NCI-H2171 treated with DMSO at 0.1 percent for 48 hours (cell line): ENCODE data around the gene MS4A4A.
"Not testable (repeated sequence)": the region's sequence is repeated elsewhere in the genome, so short reads cannot be mapped to it uniquely, and the experiment has no call there.

Source experiments
- DNase-seq: peaks from one replicate; lab custom pipeline; 2025; lab: John Stamatoyannopoulos, UW

Gene MS4A4A

DNA sequence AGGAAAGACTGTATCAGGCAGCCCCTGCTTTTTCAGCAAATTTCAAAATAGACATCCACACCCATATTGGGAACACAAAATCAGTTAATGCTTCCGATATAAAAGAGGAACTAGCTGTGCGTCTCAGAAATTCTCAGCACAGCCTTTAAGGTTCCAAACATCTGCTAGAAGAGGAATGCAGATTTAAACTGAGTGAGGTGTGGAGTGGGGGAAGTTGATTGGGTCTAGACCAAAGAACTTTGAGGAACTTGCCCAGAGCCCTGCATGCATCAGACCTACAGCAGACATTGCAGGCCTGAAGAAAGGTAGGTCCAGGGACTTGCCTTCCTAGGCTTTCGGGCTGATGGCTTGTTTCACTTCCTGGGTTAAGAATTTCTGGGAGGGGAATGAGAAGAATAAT lies at the start of gene MS4A4A:
Gene MS4A4A, plus strand, starts transcription at position 255 of the 400 bp plus-strand sequence. Its CDS starts 10 bp downstream, at position 265.
- no peak for DNase-seq

DNA sequence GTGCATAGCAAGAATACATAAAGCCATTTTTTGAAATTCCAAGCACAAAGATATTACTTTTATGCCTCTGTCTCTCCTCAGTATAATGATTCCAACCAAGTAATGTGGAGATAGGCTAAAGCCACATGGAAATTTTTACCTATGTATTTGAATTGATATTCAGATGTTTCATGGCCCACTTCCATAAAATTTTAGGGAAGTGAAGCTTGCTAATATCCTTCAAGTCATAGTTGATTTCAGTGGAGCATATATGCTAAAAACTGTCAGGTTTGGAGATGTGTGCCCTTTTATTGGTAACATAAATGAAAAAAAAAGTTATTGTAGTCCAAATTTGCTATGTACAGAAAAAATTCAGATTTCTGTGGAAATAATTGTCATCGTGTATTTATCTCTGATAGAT lies 49.8 kb upstream of the MS4A4A start:
- no peak for DNase-seq

DNA sequence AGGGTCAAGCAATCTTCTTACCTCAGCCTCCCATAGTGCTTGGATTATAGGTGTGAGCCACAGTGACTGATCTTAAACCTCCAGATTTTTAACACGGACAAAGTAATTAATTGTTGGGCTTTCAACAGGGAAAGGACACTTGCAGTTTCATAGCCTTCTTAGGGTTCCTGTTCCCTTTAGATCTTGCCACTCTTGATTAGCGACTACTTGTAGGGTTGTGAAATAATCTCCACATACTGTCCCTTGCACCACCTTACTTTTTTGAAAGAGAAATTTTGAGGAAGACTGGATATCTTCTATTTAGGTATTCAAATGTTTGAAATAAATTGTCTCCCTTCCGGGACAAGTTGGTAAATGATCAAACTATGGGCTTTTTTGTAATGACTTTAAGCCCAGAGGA lies 45.1 kb upstream of the MS4A4A start:
- DNase-seq: no peak

DNA sequence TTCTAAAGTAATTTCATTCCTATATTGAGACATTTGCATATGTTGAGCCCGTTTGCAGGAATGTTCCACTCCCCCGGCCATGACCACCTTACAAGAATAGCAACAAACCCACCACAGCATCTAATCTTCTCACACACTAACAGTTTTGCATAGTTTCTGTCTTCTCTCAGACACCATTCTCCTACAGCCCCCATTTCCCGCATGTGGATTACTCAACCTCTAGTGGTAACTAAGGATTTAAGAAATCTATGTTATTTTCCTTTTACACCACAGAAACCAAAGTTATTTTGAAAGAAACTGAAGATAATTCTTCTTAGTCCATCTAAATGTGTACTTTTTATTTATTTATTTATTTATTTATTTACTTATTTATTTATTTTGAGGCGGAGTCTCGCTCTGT lies 39.8 kb upstream of the MS4A4A start:
- no peak for DNase-seq

DNA sequence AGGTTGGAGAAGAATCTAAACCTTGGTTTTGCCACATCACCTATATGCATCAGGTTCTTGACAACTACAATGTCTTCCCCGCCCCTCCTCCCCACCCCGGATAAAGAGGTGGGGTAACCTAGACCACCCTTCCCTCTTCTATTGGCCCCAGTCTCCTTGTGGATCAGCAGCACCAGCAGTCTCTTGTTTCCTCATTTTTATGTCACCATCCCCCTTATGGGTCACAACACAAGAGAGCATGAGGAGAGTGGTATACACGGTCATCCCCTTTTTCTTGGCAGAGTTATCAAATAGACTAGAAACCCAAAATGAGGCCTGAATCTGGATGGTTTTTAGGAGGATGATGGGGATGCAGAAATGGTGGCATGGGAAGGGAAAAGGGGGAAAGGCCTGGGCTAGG lies 38.7 kb upstream of the MS4A4A start:
- DNase-seq: no peak

DNA sequence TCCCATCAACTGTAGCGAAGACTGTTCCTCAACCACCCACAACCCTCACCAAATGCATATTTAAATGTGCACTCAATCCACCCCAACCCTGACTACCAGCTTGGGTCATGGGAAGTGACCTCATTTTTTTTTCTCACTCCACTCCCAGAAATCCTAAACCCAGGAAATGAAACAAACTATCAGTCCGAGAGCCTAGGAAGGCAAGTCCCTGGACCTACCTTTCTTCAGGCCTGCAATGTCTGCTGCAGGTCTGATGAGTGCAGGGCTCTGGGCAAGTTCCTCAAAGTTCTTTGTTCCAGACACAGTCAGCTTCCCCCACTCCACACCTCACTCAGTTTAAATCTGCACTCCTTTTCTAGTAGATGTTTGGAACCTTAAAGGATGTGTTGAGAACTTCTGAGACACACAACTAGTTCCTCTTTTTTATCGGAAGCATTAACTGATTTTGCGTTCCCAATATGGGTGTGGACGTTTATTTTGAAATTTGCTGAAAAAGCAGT lies 37.7 kb upstream of the MS4A4A start, which contains the start of gene MS4A4E:
Gene MS4A4E, minus strand, starts transcription at position 398 of the 500 bp plus-strand sequence. CDS start 13,082 bp downstream, outside the sequence.
- no peak for DNase-seq

DNA sequence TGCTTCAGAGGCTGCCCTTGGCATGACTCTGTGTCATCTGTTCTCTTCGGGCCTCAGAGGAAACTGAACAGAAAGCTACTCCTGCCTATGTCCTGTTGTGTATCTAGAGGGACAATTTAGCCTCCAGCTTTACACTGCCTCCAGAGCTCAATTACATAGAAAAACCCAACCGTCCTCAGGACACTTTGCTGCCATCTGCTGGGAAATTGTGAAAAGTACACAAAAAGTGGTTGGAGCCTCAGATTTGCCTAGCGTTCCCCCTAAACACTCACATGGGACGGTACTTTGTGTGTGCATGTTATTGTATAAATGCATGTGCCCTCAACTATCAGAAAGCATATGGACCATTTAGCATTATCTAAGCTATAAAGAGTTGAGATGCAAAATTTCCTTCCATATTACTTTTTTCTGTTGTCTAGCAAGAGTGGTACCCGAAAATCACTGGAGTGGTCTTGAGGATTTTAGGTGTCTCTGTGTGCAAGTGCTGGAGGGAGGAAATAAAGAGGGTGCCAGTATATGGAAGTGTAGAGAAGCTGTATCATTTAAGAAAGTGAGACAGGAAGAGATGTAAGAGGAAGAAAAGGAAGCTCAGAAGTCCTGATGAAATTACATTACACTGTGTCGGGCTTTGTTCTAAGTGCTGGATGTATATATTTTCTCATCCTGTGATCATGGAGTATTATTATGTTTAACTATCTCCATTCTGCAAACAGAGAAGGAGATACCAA lies 28.8 kb upstream of the MS4A4A start:
- DNase-seq: peak; percentile 33

DNA sequence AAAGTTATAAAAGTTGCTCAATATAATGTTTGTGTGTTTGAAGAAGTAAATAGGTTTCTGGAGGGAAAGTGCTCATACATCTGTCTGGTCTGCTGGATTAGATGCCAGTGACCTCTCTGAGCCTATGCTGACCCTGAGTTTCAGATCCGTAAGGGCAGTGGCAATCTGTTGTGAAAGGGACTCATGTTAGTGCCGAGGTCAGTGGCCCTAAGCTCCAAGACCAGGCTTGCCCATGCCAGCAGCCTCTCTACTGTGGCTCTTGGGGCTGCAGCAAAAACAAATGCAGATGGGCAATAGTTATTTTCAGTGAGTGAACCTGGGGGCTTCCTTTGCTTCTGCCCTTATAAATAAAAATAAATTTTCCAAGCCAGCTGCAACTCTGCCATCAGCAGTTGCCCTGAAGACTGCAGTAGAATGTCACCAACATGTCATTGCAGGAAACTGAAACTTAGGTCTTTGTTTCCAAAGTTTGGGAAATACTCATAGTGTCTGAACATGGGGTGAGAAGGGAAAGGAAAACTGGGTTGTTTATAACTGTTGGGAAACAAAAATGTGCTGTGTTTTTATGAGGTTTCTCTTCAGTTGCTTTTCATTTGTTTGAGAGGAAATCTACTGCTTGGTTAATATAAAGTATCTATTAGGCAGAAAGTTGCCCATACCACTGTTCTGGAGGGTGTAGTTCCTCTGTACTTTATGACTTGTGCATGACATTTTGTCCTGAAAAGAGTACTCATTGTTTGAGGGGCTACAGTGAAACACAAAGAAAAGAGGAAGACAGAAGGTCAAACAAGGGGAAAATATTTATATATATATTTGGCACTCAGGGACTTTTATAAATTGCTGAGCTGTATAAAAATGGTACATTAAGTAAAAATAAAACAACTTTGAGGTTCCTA lies 28.0 kb upstream of the MS4A4A start:
- no peak for DNase-seq

DNA sequence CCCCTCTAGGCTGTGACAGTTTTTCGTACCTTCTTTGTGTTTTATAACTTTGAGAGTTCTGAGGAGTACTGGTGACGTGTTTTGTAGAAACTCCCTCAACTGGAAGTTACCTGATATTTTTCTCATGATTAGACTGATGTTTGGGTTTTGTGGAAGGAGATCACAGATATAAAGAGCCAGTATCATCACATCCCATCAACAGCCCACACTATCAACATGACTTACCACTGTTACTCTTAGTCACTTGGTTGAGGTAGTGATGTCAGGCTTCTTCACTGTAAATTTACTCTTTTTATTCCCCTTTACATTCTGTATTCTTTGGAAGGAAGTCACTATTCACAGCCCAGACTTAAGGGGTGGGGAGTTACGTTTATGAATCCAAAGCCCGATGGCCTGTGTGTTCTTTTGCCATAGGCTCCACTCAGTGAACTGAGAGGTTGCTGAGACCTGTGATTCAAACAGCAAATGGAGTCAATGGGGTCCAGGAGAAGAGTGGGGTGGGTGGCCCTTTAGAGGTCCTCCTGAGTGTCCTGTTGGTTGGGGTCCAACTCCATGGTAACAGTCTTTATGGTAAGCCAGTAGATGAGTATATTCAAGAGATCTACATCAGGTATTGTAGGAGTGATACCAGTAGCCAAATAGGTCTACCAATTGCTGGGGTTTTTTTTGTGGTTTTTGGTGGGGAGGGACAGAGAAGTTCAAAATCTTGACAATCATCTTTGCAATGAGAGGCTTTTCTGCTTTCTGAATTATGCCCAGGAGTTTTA lies 22.3 kb upstream of the MS4A4A start:
- DNase-seq: no peak

DNA sequence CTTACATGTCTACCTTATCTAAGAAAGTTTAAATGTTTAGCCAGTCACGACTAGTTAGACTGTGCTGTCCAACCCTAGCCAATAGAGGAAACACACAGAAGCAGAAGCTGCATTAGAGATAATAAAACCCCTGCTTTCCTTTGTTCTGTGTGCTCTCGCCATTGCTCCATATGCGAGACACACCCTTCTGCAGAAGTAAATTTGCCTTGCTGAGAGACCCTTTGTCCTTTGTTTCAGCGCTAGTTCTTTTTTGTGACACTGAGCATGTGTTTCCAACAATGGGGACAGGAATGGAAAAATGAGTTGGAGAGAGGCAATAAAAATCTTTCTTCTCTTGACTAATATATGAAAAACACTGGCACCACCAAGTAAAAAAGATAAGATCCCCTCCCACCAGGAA lies 19.5 kb upstream of the MS4A4A start:
- no peak for DNase-seq

DNA sequence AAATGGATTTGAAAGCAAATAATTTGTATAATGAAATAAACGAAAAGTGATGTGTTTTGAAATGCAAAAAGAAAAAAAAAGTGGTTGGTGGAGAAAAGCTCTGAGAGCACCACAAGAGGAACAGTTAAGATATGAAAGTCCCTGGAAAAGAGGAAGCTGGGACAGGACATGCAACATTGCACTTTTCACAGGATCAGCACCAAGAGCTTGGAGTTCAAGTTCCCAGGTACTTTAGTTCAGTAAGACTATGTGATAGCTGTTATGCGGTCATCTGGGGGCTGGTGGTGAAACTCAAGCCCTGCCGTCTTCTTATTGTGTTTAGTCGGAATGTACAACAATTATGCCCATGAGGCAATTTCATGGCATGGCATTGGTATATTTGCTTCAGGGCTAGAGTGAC lies 17.1 kb upstream of the MS4A4A start:
- DNase-seq: no peak

DNA sequence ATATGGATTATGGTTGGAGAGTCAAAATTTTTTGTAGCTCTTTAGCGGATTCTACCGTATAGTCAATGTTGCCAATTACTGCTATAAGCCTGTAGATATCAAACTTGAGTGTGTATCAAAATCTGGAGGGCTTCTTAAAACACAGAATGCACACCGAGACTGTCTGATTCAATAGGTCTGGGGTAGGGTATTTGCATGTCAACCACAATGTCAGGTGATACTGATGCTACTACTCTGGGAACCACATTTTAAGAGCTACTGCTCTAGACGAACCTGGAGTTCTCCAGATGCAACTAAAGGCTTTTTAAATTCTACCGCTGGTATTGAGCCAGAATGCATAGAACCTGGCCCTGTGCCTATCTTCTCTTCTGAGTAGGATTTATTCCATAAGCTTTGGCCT lies 15.8 kb upstream of the MS4A4A start:
- DNase-seq: no peak

DNA sequence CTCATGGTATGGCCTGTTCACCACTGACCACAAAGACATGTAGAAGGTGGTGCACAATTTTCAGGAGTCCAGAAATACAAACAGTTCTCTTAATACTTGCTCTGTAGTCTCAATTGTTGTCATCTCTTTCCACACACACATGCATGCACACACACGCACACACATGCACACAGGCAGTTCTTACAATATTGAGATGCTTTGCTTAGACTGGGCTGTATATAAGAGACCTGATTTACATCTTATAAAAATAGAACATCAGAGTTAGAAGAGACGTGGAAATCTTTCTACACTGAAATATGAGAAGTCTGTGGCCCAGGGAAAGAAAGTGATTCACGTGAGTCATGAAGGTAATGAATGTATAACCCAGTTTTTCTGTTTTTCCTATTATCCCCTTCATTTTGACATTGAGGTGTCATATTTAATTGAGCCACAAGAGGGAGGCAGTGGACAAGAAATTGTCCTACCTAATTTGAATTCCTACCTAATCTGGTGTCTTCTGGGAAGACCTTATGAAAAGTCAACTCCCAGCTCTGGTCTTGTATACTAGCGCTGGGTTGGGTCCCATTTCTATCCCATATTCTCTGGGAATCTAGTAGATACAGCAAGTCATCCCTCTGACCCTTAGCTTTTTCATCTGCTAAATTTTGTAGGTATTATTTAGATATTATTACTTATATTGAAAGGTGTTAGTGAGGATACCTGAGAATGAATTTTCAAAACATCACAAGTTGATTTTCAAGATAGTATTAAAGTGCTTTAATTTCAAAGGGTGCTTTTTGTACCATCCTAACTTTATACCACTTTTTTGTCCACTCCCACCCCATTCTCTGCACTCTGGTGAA lies 14.9 kb upstream of the MS4A4A start:
- peak; percentile 43 for DNase-seq

DNA sequence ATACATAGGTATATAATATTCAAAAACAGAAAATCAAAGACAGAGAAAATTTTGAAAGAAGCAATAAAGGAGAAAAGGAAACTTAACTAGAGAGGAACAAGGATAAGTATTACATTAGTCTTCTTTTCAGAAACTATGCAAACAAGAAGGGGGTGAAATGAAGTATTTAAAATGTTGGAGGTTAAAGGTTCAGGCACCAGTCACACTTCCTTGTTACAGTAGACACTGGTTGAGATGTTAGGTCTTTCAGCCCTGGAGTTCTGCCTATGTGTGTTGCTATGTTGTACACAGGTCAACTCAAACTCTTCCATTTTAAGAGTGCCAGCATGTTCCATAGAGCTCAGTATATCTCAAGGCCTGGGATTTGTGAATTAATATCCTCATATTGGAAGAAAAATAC lies 6.0 kb upstream of the MS4A4A start:
- DNase-seq: no peak

DNA sequence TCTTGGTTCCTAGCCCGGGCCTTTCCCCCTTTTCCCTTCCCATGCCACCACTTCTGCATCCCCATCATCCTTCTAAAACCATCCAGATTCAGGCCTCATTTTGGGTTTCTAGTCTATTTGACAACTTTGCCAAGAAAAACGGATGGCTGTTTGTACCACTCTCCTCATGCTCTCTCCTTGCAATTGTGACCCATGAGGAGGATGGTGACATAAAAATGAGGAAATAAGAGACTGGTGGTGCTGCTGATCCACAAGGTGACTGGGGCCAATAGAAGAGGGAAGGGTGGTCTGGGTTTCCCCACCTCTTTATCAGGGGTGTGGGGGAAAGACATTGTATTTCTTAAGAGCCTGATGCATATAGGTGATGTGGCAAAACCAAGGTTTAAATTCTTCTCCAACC lies 1.0 kb downstream of the MS4A4A start:
- no peak for DNase-seq

DNA sequence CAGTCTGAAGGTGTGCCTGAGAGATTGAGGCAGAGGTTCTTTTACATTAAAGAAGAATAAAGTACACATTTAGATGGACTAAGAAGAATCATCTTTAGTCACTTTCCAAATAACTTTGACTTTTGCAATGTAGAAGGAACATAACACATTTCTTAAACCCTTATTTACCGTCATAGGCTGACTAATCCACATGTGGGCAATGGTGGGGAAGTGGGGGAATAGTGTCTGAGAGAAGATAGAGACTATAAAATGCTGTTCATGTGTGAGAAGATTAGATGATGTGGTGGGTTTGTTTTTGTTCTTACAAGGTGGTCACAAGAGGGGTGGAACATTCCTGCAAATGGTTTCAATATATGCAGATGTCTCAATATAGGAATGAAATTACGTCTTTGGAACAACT lies 1.8 kb downstream of the MS4A4A start:
- DNase-seq: no peak

DNA sequence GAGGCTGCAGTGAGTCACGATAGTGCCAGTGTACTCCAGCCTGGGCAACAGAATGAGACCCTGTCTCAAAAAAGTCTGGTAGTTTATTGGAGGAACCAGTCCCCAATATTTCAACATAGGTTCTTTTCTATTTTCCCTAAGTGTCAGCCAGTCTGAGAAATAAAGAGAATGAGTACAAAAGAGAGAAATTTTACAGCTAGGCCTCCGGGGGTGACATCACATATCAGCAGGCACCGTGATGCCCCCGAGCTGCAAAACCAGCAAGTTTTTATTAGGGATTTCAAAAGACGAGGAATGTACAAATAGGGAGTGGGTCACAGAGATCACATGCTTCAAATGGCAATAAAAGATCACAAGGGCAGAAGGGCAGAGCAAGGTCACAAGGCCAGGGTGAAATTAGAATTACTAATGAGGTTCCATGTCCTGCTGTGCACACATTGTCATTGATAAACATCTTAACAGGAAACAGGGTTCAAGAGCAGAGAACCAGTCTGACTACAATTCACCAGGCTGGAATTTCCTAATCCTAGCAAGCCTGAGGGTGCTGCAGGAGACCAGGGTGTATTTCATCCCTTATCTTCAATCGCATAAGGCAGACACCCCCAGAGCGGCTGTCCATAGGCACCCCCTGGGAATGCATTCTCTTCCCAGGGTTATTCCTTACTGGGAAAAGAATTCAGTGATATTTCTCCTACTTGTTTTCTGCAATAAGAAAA lies 5.1 kb downstream of the MS4A4A start:
- not testable (repeated sequence) for DNase-seq

DNA sequence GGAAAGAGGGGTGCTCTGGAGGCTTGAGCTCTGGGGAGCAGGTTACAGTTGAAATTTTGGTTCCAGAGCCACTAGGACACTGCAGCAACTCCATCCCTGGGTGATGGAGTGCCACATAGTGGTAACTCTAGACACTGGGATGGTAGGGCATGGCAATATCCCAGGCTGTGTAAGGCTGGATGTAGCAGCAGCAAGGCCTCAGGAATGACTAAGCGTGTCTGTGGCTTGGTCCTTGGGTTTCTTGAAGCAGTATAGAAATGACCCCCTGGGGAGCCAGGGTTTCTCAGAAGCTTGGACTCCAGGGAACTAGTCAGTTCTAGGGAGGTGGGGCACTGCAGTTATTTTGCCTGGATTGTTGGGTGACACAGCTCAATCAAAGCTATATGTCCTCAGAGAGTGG lies 8.1 kb downstream of the MS4A4A start:
- no peak for DNase-seq

DNA sequence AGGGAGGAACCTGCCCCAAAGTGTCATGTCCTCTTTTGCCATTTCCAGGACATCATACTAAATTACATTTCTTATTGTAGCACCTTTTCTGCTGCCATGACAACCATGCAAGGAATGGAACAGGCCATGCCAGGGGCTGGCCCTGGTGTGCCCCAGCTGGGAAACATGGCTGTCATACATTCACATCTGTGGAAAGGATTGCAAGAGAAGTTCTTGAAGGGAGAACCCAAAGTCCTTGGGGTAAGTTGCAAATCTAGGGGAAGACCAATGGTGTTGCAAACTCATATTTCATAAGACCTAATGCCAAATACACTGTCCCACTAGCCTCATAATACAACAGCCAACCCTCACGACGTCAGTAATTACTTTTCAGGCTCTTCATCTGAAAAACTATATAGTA lies 11.7 kb downstream of the MS4A4A start:
- DNase-seq: no peak

DNA sequence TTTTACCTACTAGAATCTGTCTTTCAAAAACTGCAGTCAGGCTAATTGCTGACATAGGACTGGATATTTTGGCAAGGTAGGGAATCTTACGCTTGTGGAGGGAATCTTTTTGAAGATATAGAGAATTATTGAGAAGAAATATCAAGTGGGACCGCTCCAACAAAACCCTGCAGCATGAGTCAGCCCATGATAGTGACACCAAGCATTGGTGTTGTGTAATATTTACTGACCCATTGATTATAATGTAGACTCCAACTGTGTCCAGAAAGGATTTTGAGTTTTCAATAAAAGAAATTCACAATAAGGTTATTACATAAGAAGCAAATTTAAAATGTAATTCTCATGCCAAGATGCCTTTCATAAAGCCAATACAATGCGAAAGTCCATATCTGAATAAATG lies 20.7 kb downstream of the MS4A4A start:
- DNase-seq: no peak

DNA sequence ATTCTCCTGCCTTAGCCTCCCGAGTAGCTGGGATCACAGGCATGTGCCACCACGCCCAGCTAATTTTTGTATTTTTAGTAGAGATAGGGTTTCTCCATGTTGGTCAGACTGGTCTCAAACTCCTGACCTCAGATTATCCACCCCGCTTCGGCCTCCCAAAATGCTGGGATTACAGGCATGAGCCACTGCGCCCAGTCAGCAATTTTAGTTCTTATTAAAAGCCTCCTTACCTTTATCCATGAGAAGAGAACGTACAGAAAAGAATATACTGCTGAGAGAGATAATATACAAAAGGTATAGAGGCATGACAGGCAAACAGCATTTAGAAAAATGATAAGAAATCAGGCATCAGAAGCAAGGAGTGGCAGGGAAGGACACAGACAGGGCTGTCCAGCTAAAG lies 21.4 kb downstream of the MS4A4A start:
- DNase-seq: not testable (repeated sequence)
